Gastroesophageal sphincter (tissue), 4 donors: ENCODE data around the gene NLGN1. TPM values are rescaled to one million over a fixed set of nuclear protein-coding genes. Genes with fewer than 3 reads are reported as not detected.

ENCODE experiments used
- ATAC-seq: fragments of 150-250 bp; one replicate; pipeline ENCODE4 v1.9.1; 2016; ENCODE audit warnings: mild to moderate bottlenecking, moderate library complexity
- H3K27ac ChIP-seq, 4 donors: fragments of 200-600 bp; sonication (generic) in 3 of 4; 1 replicate in 3 of 4; 2 replicates in 1 of 4; pipeline ENCODE4 v1.5.1; 2016 to 2019
- H3K27me3 ChIP-seq: fragments of 200-600 bp; sonication (generic); one replicate; pipeline ENCODE4 v1.5.1; 2019
- H3K36me3 ChIP-seq, 2 donors: fragments of 200-600 bp; sonication (generic); one replicate each; pipeline ENCODE4 v1.5.1; 2019; ENCODE audit warnings: control low read depth in 1 of 2
- H3K4me1 ChIP-seq, 3 donors: fragments of 200-600 bp; sonication (generic); 1 replicate in 2 of 3; 2 replicates in 1 of 3; pipeline ENCODE4 v1.5.1; 2016 to 2019; ENCODE audit warnings: control low read depth in 2 of 3
- H3K4me3 ChIP-seq, 2 donors: fragments of 200-600 bp; sonication (generic); one replicate each; pipeline ENCODE4 v1.5.1; 2019; ENCODE audit warnings: mild to moderate bottlenecking in 1 of 2, moderate library complexity in 1 of 2
- H3K9me3 ChIP-seq, 3 donors: fragments of 200-600 bp; sonication (generic); one replicate each; pipeline ENCODE4 v1.5.1; 2017 to 2019; ENCODE audit warnings: control low read depth in 2 of 3
- CTCF ChIP-seq, 4 experiments: fragments of 200-600 bp in 2 of 4; fragments of 450-650 bp in 2 of 4; sonication (generic) in 1 of 4; IDR thresholded peaks; one replicate each; pipeline ENCODE4 v1.5.1; 2017 to 2019; ENCODE audit warnings: antibody characterized with exemption in 4 of 4, mild to moderate bottlenecking in 2 of 4, moderate library complexity in 2 of 4
- EP300 ChIP-seq: sonication (generic); formaldehyde crosslinking; IDR thresholded peaks from one replicate; pipeline ENCODE4 v1.6.1; 2017; ENCODE audit warnings: antibody characterized with exemption, mild to moderate bottlenecking
- POLR2A ChIP-seq, 2 donors: fragments of 450-650 bp; IDR thresholded peaks; one replicate each; pipeline ENCODE4 v1.6.1; 2017; ENCODE audit warnings: antibody characterized with exemption in 2 of 2, mild to moderate bottlenecking in 2 of 2, moderate library complexity in 1 of 2
- POLR2AphosphoS5 ChIP-seq: sonication (generic); formaldehyde crosslinking; IDR thresholded peaks from one replicate; pipeline ENCODE4 v1.6.1; 2017; ENCODE audit warnings: antibody characterized with exemption
- WGBS, 2 donors: methylation state at CpG; one replicate each; pipeline ENCODE4 v1.1.5; 2018; ENCODE audit warnings: low coverage in 1 of 2; 5-methylcytosine and 5-hydroxymethylcytosine counted together
- total RNA-seq, 4 donors: library from RNA; depleted of rRNA; stranded (reverse); fragments of >200 nt; gene quantifications; one replicate each; pipeline ENCODE4 v1.1.0, GENCODE V29; 2016

The NLGN1 gene
- total RNA-seq, 4 donors from 2014 or later: 13.4 to 26.4 (median 24.0) TPM

GRCh38 chr3:173463250-173463649 is 65.7 kb downstream of the NLGN1 start:
- no peak for ATAC-seq
- Histone ChIP-seq H3K4me3 (no peak overlapping the region), H3K9me3 (no peaks in the 10 kb centered on the region), H3K4me1 (no peaks in the 10 kb centered on the region), H3K27me3 (no peaks in the 10 kb centered on the region), H3K36me3 (no peaks in the 10 kb centered on the region), H3K27ac (no peak overlapping the region)
- WGBS, 2 donors: 79 to 87% methylated on average over 2 to 3 of the region's 3 CpGs
- TF ChIP-seq POLR2A (IDR thresholded peaks at IDR 0.05) (no peak), EP300 (no peak), CTCF (IDR thresholded peaks at IDR 0.05) (no peak), POLR2AphosphoS5 (no peak)

- no peak overlapping the region for H3K4me3 ChIP-seq
- H3K36me3 ChIP-seq: no peaks in the 10 kb centered on the region
- H3K4me1 ChIP-seq: no peaks in the 10 kb centered on the region
- H3K27me3 ChIP-seq: no peaks in the 10 kb centered on the region
- no peak for ATAC-seq
- no peak overlapping the region for H3K27ac ChIP-seq
- TF ChIP-seq POLR2AphosphoS5: no peak
- TF ChIP-seq CTCF (IDR thresholded peaks at IDR 0.05): no peak
- no peak for TF ChIP-seq EP300
- H3K9me3 ChIP-seq: no peaks in the 10 kb centered on the region
- WGBS, 2 donors: 78% methylated on average over 1 of the region's 1 CpG; no CpG with 5 or more reads in 1 of the 2 donors
Measured at GRCh38 chr3:173465112-173465511, 67.6 kb downstream of the NLGN1 start.

- H3K4me1 ChIP-seq: no peaks in the 10 kb centered on the region
- ATAC-seq: no peak
- H3K27ac ChIP-seq: no peak overlapping the region
- H3K9me3 ChIP-seq: no peaks in the 10 kb centered on the region
- TF ChIP-seq POLR2A (IDR thresholded peaks at IDR 0.05) (no peak), POLR2AphosphoS5 (no peak), CTCF (IDR thresholded peaks at IDR 0.05) (no peak), EP300 (no peak)
- H3K4me3 ChIP-seq: no peak overlapping the region
- H3K27me3 ChIP-seq: no peaks in the 10 kb centered on the region
- no peaks in the 10 kb centered on the region for H3K36me3 ChIP-seq
- WGBS, 2 donors: 82 to 87% methylated on average over 4 of the region's 4 CpGs
Measured at GRCh38 chr3:173465898-173466678, 68.5 kb downstream of the NLGN1 start.

GRCh38 chr3:173467501-173467900 is 70.0 kb downstream of the NLGN1 start:
- Histone ChIP-seq H3K27ac (no peak overlapping the region), H3K4me1 (no peaks in the 10 kb centered on the region), H3K36me3 (no peaks in the 10 kb centered on the region), H3K9me3 (no peaks in the 10 kb centered on the region), H3K27me3 (no peaks in the 10 kb centered on the region), H3K4me3 (no peak overlapping the region)
- no peak for TF ChIP-seq EP300
- no peak for TF ChIP-seq POLR2AphosphoS5
- TF ChIP-seq CTCF (IDR thresholded peaks at IDR 0.05): no peak
- no peak for TF ChIP-seq POLR2A (IDR thresholded peaks at IDR 0.05)
- no peak for ATAC-seq

- WGBS, 2 donors: 72 to 83% methylated on average over 1 of the region's 1 CpG
- Histone ChIP-seq H3K9me3 (peaks cover 0 to 6% (median 0%) of the 10 kb centered on the region in 3 donors), H3K4me3 (no peak overlapping the region), H3K4me1 (no peaks in the 10 kb centered on the region), H3K27ac (no peak overlapping the region), H3K27me3 (no peaks in the 10 kb centered on the region), H3K36me3 (no peaks in the 10 kb centered on the region)
- no peak for ATAC-seq
- TF ChIP-seq EP300 (no peak), POLR2A (IDR thresholded peaks at IDR 0.05) (no peak), CTCF (IDR thresholded peaks at IDR 0.05) (no peak), POLR2AphosphoS5 (no peak)
Measured at GRCh38 chr3:173473237-173473636, 75.7 kb downstream of the NLGN1 start.
